Endothelial cell of umbilical vein (primary cell): ENCODE measurements around the gene RPA1. TPM values are rescaled to one million over a fixed set of nuclear protein-coding genes. Genes with fewer than 3 reads are reported as not detected.

Source experiments
- BruUV-seq: library from RNA; stranded (reverse); fragments of 400-500 nt; replicated peaks from 2 replicates; lab custom pipeline; 2021; lab: Mats Ljungman, UMichigan
- CTCF ChIA-PET: fragments of 300-600, 350-600 bp; sonication (Branson Sonifier 250); formaldehyde crosslinking; loops from one replicate; lab custom pipeline; 2021; ENCODE audit warnings: antibody characterized with exemption, inconsistent platforms; lab: Charles Lee
- POLR2A ChIA-PET: fragments of 300-600, 350-600 bp; sonication (Branson Sonifier 250); formaldehyde crosslinking; loops from one replicate; lab custom pipeline; 2021; ENCODE audit warnings: antibody characterized with exemption, inconsistent platforms; lab: Charles Lee
- DNase-seq: peaks from one replicate; pipeline ENCODE4 v3.0.0-alpha.2; 2011; ENCODE audit warnings: low read depth, low spot score
- FAIRE-seq: peaks from 2 replicates; lab custom pipeline; 2011; peaks lifted over from hg19 to GRCh38; lab: Jason Lieb, UNC
- H2AFZ ChIP-seq: 2 replicates; pipeline ENCODE4 v1.6.0; 2012; ENCODE audit warnings: low read depth, low read length, control low read depth, inconsistent platforms
- H3K27ac ChIP-seq: 2 replicates; pipeline ENCODE4 v1.5.1; 2011; ENCODE audit warnings: low read depth, mild to moderate bottlenecking, control low read depth, low read length, moderate library complexity; ENCODE audit not compliant: insufficient read depth
- H3K27me3 ChIP-seq, 2 experiments: 2 replicates each; pipeline versions ENCODE4 v1.6.0 to v1.6.1; 2011; ENCODE audit warnings: low read length in 2 of 2, mixed read lengths in 1 of 2; ENCODE audit not compliant: control insufficient read depth in 2 of 2, insufficient read depth in 2 of 2
- H3K36me3 ChIP-seq, 2 experiments: 2 replicates in 1 of 2; 3 replicates in 1 of 2; pipeline ENCODE4 v1.5.1; 2011; ENCODE audit warnings: low read length in 2 of 2, mild to moderate bottlenecking in 1 of 2, moderate library complexity in 1 of 2; ENCODE audit not compliant: control insufficient read depth in 2 of 2, insufficient read depth in 2 of 2; ENCODE audit errors: extremely low read depth in 1 of 2
- H3K4me1 ChIP-seq: 3 replicates; pipeline ENCODE4 v1.5.1; 2011; ENCODE audit warnings: mild to moderate bottlenecking, low read length; ENCODE audit not compliant: control insufficient read depth, insufficient read depth; ENCODE audit errors: extremely low read depth
- H3K4me2 ChIP-seq: 2 replicates; pipeline ENCODE4 v1.6.1; 2011; ENCODE audit warnings: low read length, control low read depth, mixed read lengths; ENCODE audit not compliant: insufficient read depth
- H3K4me3 ChIP-seq, 3 experiments: fragments of 200-600 bp in 1 of 3; sonication (generic), shearing (Covaris generic) in 1 of 3; replicated peaks in 1 of 3; 2 replicates each; pipeline ENCODE4 v1.5.1; 2011 to 2016; ENCODE audit warnings: control low read depth in 3 of 3, low read length in 3 of 3, mild to moderate bottlenecking in 2 of 3, inconsistent platforms in 1 of 3, low read depth in 1 of 3, moderate library complexity in 1 of 3; ENCODE audit not compliant: insufficient read depth in 1 of 3
- H3K79me2 ChIP-seq: 2 replicates; pipeline ENCODE4 v1.6.0; 2012; ENCODE audit warnings: low read length, inconsistent platforms; ENCODE audit not compliant: control insufficient read depth, insufficient read depth
- H3K9ac ChIP-seq: replicated peaks from 2 replicates; pipeline ENCODE3; 2011; ENCODE audit warnings: low read length, control low read depth; ENCODE audit not compliant: insufficient read depth; ENCODE audit errors: extremely low read depth
- H3K9me1 ChIP-seq: replicated peaks from 3 replicates; pipeline ENCODE4 v1.6.0; 2011; ENCODE audit warnings: mild to moderate bottlenecking, low read length; ENCODE audit not compliant: control insufficient read depth, insufficient read depth; ENCODE audit errors: extremely low read depth
- H3K9me3 ChIP-seq: replicated peaks from 2 replicates; pipeline ENCODE4 v1.5.1; 2012; ENCODE audit warnings: low read length, inconsistent platforms; ENCODE audit not compliant: control insufficient read depth, insufficient read depth
- H4K20me1 ChIP-seq: replicated peaks from 2 replicates; pipeline ENCODE3; 2011; ENCODE audit warnings: mild to moderate bottlenecking, low read length; ENCODE audit not compliant: control insufficient read depth, insufficient read depth; ENCODE audit errors: extremely low read depth
- EZH2 ChIP-seq: IDR thresholded peaks from 2 replicates; pipeline ENCODE4 v1.6.1; 2012; ENCODE audit warnings: borderline replicate concordance, low read depth, mild to moderate bottlenecking, moderate library complexity, low read length, inconsistent platforms; ENCODE audit not compliant: severe bottlenecking
- FOS ChIP-seq: IDR thresholded peaks from 2 replicates; pipeline ENCODE4 v1.6.1; 2011; ENCODE audit warnings: mild to moderate bottlenecking, low read length, moderate library complexity, borderline replicate concordance; ENCODE audit not compliant: insufficient read depth
- GATA2 ChIP-seq: IDR thresholded peaks from 2 replicates; pipeline ENCODE4 v1.7.0; 2011; ENCODE audit warnings: low read depth, mild to moderate bottlenecking, moderate library complexity, mixed read lengths, low read length; ENCODE audit not compliant: insufficient read length, insufficient read depth
- JUN ChIP-seq: IDR thresholded peaks from 2 replicates; pipeline ENCODE4 v1.6.1; 2011; ENCODE audit warnings: borderline replicate concordance, low read depth; ENCODE audit not compliant: insufficient read length, insufficient read depth
- MYC ChIP-seq: IDR thresholded peaks from one replicate; pipeline ENCODE4 v1.6.1; 2011; ENCODE audit warnings: mild to moderate bottlenecking, low read depth, low read length
- POLR2A ChIP-seq: IDR thresholded peaks from 2 replicates; pipeline ENCODE4 v1.6.1; 2012; ENCODE audit warnings: low read depth, mild to moderate bottlenecking, control low read depth, low read length
- POLR2AphosphoS5 ChIP-seq: IDR thresholded peaks from 2 replicates; pipeline ENCODE4 v1.6.1; 2012; ENCODE audit warnings: low read depth, mild to moderate bottlenecking, control low read depth, low read length, moderate library complexity; ENCODE audit not compliant: insufficient read depth
- dilution Hi-C: fragments of 300-500 bp; cut with MboI; formaldehyde crosslinking; loops from one replicate; pipeline ENCODE4 v1.15.0; 2019; ENCODE audit warnings: low sequenced_read_pairs; ENCODE audit not compliant: extremely low pct_ligation_motif_present
- intact Hi-C: fragments of 100-400 bp; cut with micrococcal nuclease; formaldehyde crosslinking; loops from one replicate; pipeline ENCODE4 v1.10.0; 2022
- polyA plus RNA-seq, 4 experiments: library from polyadenylated mRNA; depleted of rRNA in 3 of 4; stranded (reverse) in 3 of 4; unstranded in 1 of 4; fragments of >200 nt; gene quantifications; 2 replicates each; pipeline versions ENCODE4 v1.2.1 to v1.2.3, GENCODE V29; 2011 to 2012; ENCODE audit warnings: missing spikeins in 1 of 4
- total RNA-seq: library from RNA; stranded (reverse); gene quantifications from 2 replicates; pipeline ENCODE4 v1.2.3, GENCODE V29; 2021
- TF ChIP-seq, protein P1 (sequence below), 2 donors: IDR thresholded peaks; 1 replicate in 1 of 2; 2 replicates in 1 of 2; pipeline ENCODE4 v1.5.1; 2011; ENCODE audit warnings: low read length in 2 of 2, mild to moderate bottlenecking in 2 of 2, moderate library complexity in 2 of 2, control low read depth in 1 of 2, inconsistent platforms in 1 of 2, low read depth in 1 of 2; ENCODE audit not compliant: insufficient read depth in 1 of 2; ENCODE audit errors: extremely low read depth in 1 of 2
- TF ChIP-seq, protein P2 (sequence below): IDR thresholded peaks from 2 replicates; pipeline ENCODE4 v1.6.1; 2011; ENCODE audit not compliant: insufficient read depth, insufficient read length

RPA1 gene
- total and polyA plus RNA-seq, 2 donors (not counting 3 experiments of a cell fraction or from before 2014, with no cell fraction given): 50.5 to 123 TPM

DNA sequence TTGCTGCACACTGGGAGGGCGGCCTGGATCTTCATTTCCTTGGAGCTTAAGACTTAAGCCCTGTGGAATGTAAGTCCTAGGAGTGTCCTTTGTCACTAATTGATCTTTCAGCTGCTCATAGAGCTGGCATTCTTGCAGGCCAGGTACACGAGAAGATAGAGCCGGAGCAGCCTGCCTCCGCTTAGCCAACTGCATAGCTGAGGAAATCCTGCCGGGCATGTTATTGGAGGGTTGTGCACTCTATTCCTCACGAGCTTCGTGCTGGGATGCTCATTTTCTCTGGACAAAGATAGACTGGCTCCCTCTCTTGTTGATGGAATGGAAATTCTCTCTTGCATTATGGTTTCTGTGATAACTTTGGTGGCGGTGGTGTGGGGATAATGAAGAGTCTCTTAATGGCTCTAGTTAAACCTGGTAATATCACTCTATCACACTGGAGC is 76.9 kb downstream of the RPA1 start:
- Histone ChIP-seq H2AFZ (no peak overlapping the region), H3K36me3 (no peaks in the 10 kb centered on the region), H3K9me1 (no peaks in the 10 kb centered on the region), H3K4me1 (peaks cover 5% of the 10 kb centered on the region), H3K79me2 (no peaks in the 10 kb centered on the region), H3K4me3 (no peak overlapping the region), H4K20me1 (no peaks in the 10 kb centered on the region), H3K27me3 (peaks cover 34 to 49% of the 10 kb centered on the region in 2 experiments), H3K9ac (no peak overlapping the region), H3K27ac (no peak overlapping the region), H3K9me3 (no peaks in the 10 kb centered on the region), H3K4me2 (no peak overlapping the region)
- dilution Hi-C loops (no loop called here), intact Hi-C loops (no loop called here)
- FAIRE-seq (no peak), DNase-seq (no peak)
- ChIA-PET CTCF (interaction anchor here (1.0 to 1.3 kb wide), 2 partner anchors 41 to 338 kb away, joined by 3 to 4 read pairs; no protein-coding TSS in a partner anchor), POLR2A (no interaction called here)
- no TSS peak for BruUV-seq
- no peak for TF ChIP-seq MYC
- TF ChIP-seq FOS: no peak
- no peak for TF ChIP-seq JUN
- no peak for TF ChIP-seq GATA2
- TF ChIP-seq, protein P1, sequence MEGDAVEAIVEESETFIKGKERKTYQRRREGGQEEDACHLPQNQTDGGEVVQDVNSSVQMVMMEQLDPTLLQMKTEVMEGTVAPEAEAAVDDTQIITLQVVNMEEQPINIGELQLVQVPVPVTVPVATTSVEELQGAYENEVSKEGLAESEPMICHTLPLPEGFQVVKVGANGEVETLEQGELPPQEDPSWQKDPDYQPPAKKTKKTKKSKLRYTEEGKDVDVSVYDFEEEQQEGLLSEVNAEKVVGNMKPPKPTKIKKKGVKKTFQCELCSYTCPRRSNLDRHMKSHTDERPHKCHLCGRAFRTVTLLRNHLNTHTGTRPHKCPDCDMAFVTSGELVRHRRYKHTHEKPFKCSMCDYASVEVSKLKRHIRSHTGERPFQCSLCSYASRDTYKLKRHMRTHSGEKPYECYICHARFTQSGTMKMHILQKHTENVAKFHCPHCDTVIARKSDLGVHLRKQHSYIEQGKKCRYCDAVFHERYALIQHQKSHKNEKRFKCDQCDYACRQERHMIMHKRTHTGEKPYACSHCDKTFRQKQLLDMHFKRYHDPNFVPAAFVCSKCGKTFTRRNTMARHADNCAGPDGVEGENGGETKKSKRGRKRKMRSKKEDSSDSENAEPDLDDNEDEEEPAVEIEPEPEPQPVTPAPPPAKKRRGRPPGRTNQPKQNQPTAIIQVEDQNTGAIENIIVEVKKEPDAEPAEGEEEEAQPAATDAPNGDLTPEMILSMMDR (IDR thresholded peaks at IDR 0.05; ENCODE audit: extremely low read depth in 1 of 2, insufficient read depth in 1 of 2, low read depth in 1 of 2, low read length in 2 of 2): no peak
- no peak for TF ChIP-seq EZH2
- no peak for TF ChIP-seq POLR2AphosphoS5
- TF ChIP-seq, protein P2, sequence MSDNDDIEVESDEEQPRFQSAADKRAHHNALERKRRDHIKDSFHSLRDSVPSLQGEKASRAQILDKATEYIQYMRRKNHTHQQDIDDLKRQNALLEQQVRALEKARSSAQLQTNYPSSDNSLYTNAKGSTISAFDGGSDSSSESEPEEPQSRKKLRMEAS: no peak
- TF ChIP-seq POLR2A: no peak
